Lower leg skin (tissue), 3 donors: Measurements from ENCODE around the gene IFT122.

Source experiments
- CTCF ChIP-seq, 3 donors: fragments of 450-650 bp; IDR thresholded peaks; one replicate each; pipeline ENCODE4 v1.5.1; 2016; ENCODE audit warnings: antibody characterized with exemption in 3 of 3, mild to moderate bottlenecking in 3 of 3, moderate library complexity in 2 of 3
- POLR2A ChIP-seq, 2 donors: fragments of 450-650 bp; IDR thresholded peaks; one replicate each; pipeline ENCODE4 v1.6.1; 2016 to 2017; ENCODE audit warnings: antibody characterized with exemption in 2 of 2, mild to moderate bottlenecking in 1 of 2, moderate library complexity in 1 of 2

- TF ChIP-seq CTCF (IDR thresholded peaks at IDR 0.05) (no peak), POLR2A (IDR thresholded peaks at IDR 0.05) (no peak)
Observed at GRCh38 chr3:129524081-129524480, 84.1 kb downstream of the IFT122 start.
